ENCODE results near the gene EEPD1.
"Not testable (repeated sequence)": the region's sequence is repeated elsewhere in the genome, so short reads cannot be mapped to it uniquely, and the experiment has no call there.

Gene EEPD1

GRCh38 chr7:36304099-36304425 is 151.0 kb downstream of the EEPD1 start:
- no peak for DNase-seq

GRCh38 chr7:36305226-36305625 is 152.2 kb downstream of the EEPD1 start:
- no peak for DNase-seq

DNA sequence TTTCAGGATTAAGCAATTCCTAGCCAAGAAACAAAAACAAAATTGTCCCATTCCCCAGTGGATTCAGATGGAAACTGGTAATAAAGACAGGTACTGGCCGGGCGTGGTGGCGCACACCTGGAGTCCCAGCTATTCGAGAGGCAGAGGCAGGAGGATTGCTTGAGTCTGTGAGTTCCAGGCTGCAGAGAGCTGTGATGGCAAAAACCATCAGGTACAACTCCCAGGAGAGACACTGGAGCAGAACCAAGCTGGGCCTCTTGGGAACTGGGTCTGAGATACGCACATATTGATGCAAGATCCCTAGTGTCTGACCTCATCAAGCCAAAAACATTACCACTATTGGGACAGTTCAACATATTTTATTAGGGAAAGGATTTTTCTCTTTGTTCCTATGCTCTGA is 152.6 kb downstream of the EEPD1 start:
- DNase-seq: no peak

DNA sequence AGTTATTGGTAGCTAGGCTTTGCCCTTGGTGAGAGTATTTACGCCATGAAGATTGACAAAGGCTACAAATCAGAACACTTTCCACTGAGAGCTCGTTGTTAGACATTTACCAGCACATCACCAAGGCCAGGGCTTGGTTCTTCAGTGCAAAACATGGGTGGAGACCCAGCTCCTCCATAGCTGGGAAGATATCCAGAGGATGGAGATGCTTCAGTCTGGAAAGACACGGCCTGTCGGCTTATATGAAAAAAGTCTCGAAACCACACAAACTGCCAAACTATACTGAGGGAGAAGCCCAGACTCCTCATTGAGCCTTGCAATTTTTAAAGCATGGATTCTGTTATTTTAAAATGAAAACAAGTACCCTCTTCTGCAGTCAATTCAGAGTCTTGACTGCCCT is 153.2 kb downstream of the EEPD1 start:
- no peak for DNase-seq

DNA sequence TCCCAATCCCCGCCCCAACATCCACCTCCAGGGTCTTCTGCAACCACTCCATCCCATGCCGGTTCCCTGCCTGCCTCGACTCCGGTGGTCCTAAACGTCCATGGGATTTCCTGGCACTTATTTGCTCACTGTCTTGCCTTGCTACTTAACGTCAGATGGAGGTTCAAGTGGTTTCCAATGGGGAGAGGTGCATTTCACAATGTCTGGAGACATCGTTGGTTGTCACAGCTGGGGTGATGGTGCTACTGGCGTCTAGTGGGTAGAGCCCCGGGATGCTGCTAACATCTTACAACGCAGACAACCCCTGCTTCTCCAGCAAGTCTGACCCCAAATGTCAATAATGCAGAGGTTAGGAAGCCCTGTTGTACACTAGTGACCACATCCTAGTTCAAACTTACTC is 153.7 kb downstream of the EEPD1 start:
- no peak for DNase-seq

DNA sequence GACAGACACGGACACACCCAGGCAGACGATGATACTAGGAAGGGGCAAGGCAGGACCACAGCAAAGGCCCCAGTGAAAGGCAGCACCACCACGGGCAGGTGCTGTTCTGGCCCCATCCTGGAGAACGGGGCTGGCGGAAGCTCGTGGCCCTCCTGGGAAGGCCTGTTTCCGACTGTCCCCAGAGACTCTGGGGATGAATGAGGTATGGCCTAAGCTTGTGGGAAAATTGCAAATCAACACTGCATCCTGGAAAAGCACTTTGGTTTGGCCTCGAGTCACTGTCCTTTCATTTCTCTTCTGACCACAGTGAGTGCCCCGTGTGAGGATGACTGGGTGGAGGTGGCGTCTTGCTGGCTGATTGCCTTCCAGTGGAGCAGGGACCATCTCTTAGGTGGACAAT is 155.0 kb downstream of the EEPD1 start:
- no peak for DNase-seq

GRCh38 chr7:36309301-36309700 is 156.2 kb downstream of the EEPD1 start:
- no peak for DNase-seq

GRCh38 chr7:36309716-36310115 is 156.7 kb downstream of the EEPD1 start:
- DNase-seq: no peak

- no peak for DNase-seq
Observed at GRCh38 chr7:36310897-36311296, 157.8 kb downstream of the EEPD1 start.

GRCh38 chr7:36311539-36311938 is 158.5 kb downstream of the EEPD1 start:
- DNase-seq: no peak

GRCh38 chr7:36312064-36312914 is 159.2 kb downstream of the EEPD1 start:
- no peak for DNase-seq

GRCh38 chr7:36312915-36313334 is 159.9 kb downstream of the EEPD1 start:
- no peak for DNase-seq

GRCh38 chr7:36313607-36314006 is 160.6 kb downstream of the EEPD1 start:
- DNase-seq: no peak

DNA sequence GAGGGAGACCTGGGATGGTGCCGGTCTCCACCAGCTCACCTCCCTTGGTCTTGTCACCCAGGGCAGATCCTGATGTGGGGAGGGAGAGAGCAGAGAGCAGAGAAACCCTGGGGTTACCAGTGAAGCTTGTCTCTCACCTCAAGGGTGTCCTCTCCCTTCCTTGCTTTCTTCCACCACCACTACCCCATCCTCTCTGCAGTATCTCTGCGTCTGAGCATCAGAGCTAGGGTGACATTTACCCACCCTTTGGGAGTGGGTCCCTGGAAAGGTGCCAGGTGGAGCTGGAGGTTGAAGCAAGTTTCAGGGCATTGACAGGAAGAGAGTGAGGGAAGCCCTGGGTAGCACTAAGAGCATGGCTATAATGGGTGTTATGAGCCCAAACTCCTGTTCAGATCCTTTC is 161.4 kb downstream of the EEPD1 start:
- no peak for DNase-seq

DNA sequence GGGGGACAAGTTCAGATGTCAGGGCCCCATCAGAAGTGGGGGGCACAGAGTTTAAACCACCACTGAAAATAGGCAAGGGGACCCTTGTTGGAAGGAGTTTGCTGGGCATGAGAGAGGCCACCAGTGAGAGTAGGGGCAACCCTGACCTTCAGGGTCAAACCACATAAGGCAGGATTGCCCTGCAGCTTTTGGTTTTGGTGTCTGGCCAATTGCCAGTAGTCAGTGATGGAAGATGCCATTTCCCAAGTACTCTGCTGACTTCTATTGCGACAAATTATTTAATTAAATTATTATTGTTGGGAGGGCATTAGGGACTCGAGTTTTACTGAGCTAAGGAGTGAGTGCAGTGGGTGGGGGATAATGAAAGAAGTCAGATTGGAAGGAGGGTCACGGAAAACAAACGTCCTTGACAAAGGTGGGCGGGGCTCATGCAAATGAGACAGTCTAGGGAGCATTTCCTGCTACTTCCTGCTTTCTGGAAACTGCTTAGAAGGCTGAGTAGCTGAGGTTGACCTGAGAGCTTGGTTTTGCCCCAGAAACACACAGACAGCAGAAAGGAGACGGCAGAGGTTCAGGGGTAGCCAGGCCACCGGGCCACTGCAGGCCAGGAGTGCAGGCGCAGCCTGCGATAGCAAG is 162.4 kb downstream of the EEPD1 start:
- DNase-seq: no peak

GRCh38 chr7:36316319-36316718 is 163.3 kb downstream of the EEPD1 start:
- DNase-seq: no peak

DNA sequence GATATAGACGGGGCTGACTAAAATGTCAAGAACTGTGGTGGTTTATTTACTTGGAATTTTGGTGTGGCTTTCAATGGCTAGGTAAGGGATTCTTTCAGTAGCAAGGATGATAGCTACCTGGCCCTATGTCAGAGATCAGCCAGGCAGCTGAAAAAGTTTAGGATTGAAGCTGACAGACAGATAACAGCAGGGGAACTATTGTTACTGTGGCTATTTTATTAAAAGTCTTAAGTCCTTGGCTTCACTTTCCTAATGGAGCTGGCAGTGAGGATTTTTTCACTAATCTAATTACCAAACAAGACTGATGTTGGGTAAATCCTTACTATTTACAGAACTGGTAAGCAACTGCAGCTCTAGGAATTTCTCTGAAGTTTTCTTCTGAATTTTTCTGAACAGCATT is 164.2 kb downstream of the EEPD1 start:
- DNase-seq: no peak

- no peak for DNase-seq
Observed at GRCh38 chr7:36318116-36318515, 165.1 kb downstream of the EEPD1 start.

- not testable (repeated sequence) for DNase-seq
Observed at GRCh38 chr7:36321284-36321683, 168.2 kb downstream of the EEPD1 start.

DNA sequence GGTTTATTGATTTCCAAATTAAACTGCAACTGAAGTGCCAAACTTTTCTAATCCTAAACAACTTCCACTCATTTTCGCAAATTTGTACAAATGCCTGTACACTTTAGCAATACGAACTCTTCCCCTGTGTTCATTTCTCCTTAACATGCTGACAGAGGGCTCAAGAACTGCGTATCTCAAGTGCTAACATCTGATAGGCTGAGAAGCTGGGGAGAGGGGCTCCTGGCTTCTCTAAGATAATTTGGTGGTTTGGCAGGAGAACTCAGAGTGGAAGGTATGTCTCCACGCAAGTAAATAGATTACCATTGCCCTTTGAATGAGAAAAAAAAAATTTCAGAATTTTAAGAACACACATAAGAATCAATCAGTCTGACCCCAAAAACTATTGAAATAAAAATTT is 183.3 kb downstream of the EEPD1 start:
- DNase-seq: no peak

- no peak for DNase-seq
Observed at GRCh38 chr7:36338256-36338655, 185.2 kb downstream of the EEPD1 start.

DNA sequence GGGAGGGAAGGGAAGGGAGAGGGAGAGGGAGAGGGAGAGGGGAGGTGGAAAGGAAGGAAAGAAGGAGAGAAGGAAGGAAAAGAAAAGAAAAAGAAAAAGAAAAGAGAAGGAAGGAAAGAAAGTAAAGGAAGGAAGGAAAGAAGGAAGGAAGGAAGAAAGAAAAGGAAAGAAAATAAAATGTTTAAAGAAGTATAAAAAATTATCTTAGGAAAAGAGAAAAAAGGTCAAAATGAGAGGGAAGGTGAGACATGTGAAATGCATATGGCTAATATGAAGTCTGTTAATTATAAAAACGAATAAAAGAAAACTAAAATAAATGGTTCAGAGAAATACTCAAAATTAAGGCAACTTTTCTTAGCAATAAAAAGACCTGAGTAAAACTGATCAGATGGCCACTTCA is 190.5 kb downstream of the EEPD1 start:
- no peak for DNase-seq

- DNase-seq: no peak
Observed at GRCh38 chr7:36344622-36345021, 191.6 kb downstream of the EEPD1 start.

- DNase-seq: no peak
Observed at GRCh38 chr7:36346260-36346831, 193.3 kb downstream of the EEPD1 start.
